Measurements from ENCODE around the gene AGRN. TPM values are rescaled to one million over a fixed set of nuclear protein-coding genes. Genes with fewer than 3 reads are reported as not detected.
A peak's percentile ranks its signal among the peaks of the same experiment; 100 is the strongest.

The AGRN gene
- total RNA-seq, 4 donors from 2014 or later: 8.2 to 86.9 (median 26.2) TPM

DNA sequence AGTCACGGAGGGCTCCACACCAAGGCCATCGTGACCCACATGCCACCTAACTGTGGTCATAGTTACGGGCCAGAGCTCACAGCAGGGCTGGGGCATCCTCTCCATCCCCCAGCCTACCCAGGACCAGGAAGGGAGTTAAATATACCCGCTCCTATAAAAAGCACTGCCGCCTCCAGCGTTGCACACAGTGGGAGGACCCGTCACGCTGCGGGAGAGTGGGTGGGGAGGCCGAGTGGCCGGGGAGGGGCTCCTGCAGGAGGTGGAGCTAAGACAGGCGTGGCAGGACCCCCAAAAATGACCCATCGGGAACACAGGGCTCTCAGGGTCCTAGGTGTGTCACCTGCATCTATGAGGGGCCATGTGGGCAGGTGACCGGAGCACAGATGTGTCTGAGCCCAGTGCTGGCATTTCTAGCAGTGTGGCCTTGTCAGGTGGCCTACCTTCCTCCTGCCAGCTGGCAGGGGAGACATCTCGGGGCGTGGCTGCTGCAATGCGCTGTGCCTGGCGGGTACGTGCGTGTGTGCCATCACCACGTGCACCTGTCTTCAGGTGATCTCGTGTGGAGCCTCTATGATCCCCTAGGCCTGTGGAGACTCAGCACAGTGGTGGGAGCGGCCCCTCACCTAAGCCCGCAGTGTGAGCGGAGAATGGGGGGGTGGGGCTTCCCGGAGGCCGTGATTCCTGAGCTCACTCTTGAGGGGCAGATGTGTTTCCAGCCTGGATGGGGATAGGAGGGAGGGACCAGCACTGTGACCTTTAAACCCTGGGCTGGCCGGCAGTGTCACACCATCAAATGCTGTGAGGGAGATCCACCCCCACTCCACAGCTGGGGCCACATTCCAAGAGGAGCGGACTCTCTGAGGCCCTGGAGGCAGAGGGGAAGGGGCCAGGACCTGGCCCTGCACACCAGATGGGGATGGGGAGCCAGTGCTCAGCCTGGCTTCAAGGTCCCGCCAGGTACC lies 17.7 kb downstream of the AGRN start:
- Histone ChIP-seq H3K36me3 (no peaks in the 10 kb centered on the region), H3K9me3 (no peaks in the 10 kb centered on the region), H3K4me3 (no peak overlapping the region), H3K27ac (no peak overlapping the region), H3K4me1 (peaks cover 9 to 28% of the 10 kb centered on the region in 2 donors), H3K27me3 (peaks cover 0 to 8% of the 10 kb centered on the region in 2 donors)
- intact Hi-C loops (cut with DNase I; ENCODE audit: low total_unique reads): no loop called here
- no peak for DNase-seq
- TF ChIP-seq, protein P1, sequence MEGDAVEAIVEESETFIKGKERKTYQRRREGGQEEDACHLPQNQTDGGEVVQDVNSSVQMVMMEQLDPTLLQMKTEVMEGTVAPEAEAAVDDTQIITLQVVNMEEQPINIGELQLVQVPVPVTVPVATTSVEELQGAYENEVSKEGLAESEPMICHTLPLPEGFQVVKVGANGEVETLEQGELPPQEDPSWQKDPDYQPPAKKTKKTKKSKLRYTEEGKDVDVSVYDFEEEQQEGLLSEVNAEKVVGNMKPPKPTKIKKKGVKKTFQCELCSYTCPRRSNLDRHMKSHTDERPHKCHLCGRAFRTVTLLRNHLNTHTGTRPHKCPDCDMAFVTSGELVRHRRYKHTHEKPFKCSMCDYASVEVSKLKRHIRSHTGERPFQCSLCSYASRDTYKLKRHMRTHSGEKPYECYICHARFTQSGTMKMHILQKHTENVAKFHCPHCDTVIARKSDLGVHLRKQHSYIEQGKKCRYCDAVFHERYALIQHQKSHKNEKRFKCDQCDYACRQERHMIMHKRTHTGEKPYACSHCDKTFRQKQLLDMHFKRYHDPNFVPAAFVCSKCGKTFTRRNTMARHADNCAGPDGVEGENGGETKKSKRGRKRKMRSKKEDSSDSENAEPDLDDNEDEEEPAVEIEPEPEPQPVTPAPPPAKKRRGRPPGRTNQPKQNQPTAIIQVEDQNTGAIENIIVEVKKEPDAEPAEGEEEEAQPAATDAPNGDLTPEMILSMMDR (IDR thresholded peaks at IDR 0.05): no peak
- TF ChIP-seq POLR2A (IDR thresholded peaks at IDR 0.05): no peak

DNA sequence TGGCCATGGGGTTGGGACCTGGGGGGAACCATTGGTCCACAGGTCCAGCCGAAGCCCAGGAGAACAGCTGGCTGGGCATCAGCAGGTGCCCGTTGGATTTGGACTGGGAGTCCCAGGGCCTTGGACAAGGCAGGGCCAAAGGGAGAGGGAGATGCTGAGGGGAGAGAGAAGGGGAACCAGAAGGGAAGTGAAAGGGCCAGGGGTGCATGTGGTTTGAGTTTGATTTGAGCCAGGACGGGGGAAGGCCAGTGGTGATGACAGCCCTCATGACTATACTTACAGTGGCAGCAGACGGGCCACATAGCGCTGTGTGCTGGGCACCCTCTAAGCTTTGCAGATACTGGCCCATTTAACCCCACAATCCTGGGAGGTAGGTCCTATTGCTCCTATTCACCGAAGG lies 18.8 kb downstream of the AGRN start:
- no peak for TF ChIP-seq POLR2A (IDR thresholded peaks at IDR 0.05)
- TF ChIP-seq, protein P1 (IDR thresholded peaks at IDR 0.05): no peak
- Histone ChIP-seq H3K9me3 (no peaks in the 10 kb centered on the region), H3K4me1 (peaks cover 9 to 19% of the 10 kb centered on the region in 2 donors), H3K27me3 (peaks cover 0 to 7% of the 10 kb centered on the region in 2 donors), H3K27ac (no peak overlapping the region), H3K36me3 (no peaks in the 10 kb centered on the region), H3K4me3 (no peak overlapping the region)
- intact Hi-C loops (cut with DNase I; ENCODE audit: low total_unique reads): no loop called here
- DNase-seq: no peak

DNA sequence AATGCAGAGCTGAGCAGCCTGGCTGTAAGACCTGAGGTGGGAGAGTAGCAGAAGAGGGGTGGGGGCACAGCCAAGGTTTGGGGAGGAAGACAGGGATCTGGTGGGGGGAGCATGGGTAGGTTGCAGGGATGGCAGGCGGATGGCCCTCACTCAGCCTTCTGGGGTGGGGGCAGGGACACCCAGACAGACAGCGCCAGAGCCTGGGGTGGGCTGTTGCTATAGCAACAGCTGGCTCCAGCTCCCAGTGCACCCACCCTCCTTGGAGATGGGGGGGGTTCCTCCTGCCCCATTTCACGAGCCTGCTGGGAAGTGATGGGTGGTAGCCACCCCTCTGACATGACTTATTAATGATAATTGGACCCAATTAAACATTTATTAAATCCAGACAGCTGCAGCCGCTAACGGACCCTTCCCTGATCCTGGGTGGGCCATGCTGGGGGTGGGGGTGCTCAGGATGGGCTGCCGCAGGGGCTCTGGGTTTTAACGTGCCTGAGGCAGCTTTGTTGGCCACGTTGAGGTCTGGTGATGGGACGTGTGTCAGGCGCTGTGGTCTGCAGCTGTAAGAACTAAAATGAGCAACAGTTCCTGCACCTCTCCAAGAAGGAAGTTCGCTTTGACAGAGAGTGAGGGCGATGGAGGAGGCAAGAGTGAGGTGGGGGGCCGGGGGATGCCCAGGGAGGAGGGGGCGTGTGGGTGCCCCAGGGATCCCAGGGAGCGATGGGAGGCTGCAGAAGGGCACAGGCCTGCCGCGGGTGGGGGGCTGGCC lies 19.4 kb downstream of the AGRN start:
- H3K4me3 ChIP-seq: no peak overlapping the region
- H3K9me3 ChIP-seq: no peaks in the 10 kb centered on the region
- peaks cover 9 to 12% of the 10 kb centered on the region in 2 donors for H3K4me1 ChIP-seq
- no peak for TF ChIP-seq POLR2A (IDR thresholded peaks at IDR 0.05)
- TF ChIP-seq, protein P1 (IDR thresholded peaks at IDR 0.05): no peak
- no peak for DNase-seq
- no peaks in the 10 kb centered on the region for H3K36me3 ChIP-seq
- H3K27ac ChIP-seq: no peak overlapping the region
- intact Hi-C loops (cut with DNase I; ENCODE audit: low total_unique reads): no loop called here
- H3K27me3 ChIP-seq: peaks cover 0 to under 1% of the 10 kb centered on the region in 2 donors

DNA sequence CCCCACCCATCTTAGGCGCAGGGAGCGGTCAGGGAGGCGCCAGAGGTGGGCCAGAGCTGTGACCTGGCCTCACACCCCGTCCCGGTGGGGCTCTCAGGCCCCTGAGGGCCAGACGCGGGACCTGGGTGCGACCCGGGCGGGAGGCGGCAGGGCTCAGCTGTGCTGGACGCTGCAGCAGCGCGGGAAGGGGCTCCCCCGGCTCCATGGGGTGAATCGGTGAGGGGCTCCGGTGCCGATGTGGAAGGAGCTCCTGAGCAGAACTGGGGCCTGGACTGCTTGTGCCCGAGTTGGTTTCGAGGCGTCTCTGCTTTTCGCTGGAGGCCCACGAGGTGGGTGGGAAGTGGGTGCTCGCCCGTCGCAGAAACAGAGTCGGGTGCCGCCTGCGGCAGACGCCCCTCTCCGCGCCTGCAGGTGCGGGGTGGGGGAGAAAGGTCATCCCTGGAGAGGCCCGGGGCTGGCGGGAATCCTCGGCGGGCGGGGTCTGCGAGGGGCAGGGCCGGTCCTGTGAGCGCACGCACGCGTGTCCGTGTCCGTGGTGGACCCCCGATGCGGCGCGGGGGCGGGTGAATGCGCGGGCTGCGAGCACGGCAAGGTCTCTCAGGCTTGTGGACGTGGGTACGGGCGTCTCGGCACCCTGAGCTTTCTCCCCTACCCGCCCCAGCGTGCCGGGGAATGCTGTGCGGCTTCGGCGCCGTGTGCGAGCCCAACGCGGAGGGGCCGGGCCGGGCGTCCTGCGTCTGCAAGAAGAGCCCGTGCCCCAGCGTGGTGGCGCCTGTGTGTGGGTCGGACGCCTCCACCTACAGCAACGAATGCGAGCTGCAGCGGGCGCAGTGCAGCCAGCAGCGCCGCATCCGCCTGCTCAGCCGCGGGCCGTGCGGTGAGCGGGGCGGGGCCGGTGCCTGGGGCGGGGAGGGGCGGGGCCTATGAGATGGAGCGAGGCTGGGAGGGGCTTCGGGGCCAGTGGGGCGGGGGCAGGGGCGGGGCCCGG lies 20.4 kb downstream of the AGRN start:
- Histone ChIP-seq H3K4me1 (peaks cover 9 to 11% of the 10 kb centered on the region in 2 donors), H3K36me3 (no peaks in the 10 kb centered on the region), H3K4me3 (peak overlapping the region; percentile 24 to 34), H3K27me3 (no peaks in the 10 kb centered on the region), H3K27ac (no peak overlapping the region), H3K9me3 (no peaks in the 10 kb centered on the region)
- intact Hi-C loops (cut with DNase I; ENCODE audit: low total_unique reads): no loop called here
- TF ChIP-seq, protein P1 (IDR thresholded peaks at IDR 0.05): peak in 3 of 4 experiments; percentile 10 to 45 (median 30)
- no peak for TF ChIP-seq POLR2A (IDR thresholded peaks at IDR 0.05)
- DNase-seq: peak; percentile 71
